OCI-M1 (cell line): Measurements from ENCODE around the gene CAMLG.
"Not testable (repeated sequence)": the region's sequence is repeated elsewhere in the genome, so short reads cannot be mapped to it uniquely, and the experiment has no call there.

Source experiments
- DNase-seq: peaks from one replicate; lab custom pipeline; 2025; lab: John Stamatoyannopoulos, UW

CAMLG gene

DNA sequence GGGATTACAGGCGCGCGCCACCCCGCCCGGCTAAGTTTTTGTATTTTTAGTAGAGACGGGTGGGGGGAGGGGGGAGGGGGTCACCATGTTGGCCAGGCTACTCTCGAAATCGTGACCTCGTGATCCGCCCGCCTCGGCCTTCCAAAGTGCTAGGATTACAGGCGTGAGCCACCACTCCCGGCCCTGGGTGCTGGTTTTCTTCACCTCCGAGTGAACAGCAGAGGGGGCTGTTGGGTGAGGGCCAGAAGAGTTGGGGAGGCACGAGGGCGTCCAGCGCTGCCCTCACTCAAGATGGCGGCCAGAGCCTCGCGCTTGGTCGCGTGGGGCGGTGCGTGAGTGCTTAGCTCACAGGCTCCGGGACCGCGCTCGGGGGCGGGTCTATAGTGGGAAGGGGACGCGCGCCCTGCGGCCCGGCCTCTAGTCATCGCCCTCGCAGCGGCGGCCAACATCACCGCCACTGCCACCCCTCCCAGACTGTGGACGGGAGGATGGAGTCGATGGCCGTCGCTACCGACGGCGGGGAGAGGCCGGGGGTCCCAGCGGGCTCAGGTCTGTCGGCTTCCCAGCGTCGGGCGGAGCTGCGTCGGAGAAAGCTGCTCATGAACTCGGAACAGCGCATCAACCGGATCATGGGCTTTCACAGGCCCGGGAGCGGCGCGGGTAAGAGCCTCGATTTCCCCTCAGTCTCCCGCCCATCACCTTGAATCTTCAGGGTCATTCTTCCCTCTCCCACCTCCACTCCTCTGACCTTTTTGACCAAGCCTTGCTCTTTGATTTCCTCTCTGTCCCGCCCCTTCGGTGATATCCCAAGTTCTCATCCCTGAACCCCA is at the start of gene CAMLG:
CAMLG (plus strand) TSS at position 416 of the 830 bp plus-strand sequence; CDS start at position 489, 73 bp downstream.
- DNase-seq: peak; percentile 99

DNA sequence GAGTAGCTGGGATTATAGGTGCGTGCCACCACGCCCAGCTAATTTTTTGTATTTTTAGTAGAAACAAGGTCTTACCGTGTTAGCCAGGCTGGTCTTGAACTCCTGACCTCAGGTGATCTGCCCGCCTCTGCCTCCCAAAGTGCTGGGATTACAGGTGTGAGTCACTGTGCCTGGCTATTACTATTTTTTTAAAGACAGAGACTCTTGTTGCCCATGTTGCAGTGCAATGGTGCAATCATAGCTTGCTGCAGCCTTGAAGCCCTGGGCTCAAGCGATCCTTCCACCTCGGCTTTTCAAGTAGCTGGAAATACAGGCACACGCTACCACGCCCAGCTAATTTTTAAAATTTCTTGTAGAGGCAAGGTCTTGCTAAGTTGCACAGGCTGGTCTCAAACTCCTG is 48.2 kb upstream of the CAMLG start:
- not testable (repeated sequence) for DNase-seq

DNA sequence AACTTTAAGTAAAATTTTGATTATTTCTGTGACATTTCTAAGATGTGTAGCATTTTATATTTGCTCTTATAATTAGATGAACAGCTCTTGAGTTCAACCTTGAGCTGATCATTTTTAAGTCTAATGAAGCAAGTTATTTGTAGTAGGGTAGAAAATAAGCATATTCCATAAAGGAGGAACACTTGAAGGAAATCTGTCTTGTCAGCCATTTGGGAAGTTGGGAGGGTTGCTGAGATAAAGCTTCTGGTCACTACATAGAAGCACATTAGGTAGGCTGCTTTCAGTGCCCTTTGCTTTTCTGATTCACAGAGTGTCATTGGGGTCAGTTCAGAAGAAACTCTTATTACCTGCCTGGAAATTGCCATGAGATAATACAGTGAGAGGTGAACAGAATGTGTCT is 45.6 kb upstream of the CAMLG start:
- no peak for DNase-seq

DNA sequence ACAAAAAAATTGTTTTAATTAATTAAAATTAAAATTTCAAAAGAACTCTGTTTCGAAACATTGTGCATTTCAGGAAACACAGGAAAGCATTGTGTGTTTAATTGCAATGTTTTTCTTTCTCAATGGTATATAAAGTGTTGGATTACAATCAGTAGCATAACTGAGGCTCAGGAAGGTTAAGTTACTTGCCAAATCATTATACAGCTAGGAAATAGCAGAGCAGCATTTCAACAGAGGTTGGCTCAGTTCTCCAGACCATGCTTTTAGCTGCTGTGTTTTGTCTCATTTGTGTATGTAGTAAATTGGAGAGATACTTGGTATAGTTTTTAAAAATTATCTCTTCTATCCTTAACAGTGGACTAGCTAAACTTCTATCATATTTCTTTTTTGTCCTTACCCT is 30.0 kb upstream of the CAMLG start:
- no peak for DNase-seq

DNA sequence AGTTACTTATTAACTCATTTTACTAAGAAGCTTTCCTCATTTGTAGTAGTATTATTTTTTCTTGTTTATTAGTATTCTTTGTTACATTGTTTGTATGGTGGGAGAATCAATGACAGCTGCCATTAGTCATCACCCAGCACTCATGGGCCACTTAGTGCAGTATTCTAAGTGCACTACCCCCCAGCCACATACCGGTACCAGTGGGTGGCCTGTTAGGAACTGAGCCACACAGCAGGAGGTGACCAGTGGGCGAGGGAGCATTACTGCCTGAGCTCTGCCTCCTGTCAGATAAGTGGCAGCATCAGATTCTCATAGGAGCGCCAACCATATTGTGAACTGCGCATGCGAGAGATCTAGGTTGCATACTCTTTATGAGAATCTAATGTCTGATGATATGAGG is 24.2 kb upstream of the CAMLG start:
- DNase-seq: no peak

DNA sequence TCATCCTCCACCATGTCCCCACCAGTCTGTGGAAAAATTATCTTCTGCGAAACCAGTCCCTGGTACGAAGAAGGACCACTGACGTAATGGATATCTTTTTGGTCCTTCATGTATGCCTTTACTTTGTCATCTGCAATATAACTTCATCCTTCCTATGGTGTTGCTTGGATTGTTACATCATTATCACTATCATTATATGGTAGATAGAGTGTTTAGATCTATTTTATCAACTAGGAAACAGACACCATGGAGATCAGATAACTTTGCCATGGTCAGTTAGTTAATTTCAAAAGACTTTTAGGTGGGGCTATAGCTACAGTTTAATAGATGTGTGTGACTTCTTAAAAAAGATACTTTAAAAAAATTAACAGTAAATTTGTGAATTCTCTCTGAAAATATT is 23.8 kb upstream of the CAMLG start:
- DNase-seq: peak; percentile 12

DNA sequence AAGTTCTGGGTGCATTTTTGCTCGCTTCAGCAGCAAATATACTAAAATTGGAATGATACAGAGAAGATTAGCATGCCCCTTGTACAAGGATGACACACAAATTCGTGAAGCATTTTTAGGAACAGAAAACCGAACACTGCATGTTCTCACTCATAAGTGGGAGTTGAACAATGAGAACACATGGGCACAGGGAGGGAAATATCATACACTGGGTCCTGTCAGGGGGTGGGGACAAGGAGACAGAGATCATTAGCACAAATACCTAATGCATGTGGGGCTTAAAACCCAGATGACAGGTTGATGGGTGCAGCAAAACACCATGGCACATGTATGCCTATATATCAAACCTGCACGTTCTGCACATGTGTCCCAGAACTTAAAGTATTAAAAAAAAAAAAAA is 22.9 kb upstream of the CAMLG start:
- DNase-seq: not testable (repeated sequence)

DNA sequence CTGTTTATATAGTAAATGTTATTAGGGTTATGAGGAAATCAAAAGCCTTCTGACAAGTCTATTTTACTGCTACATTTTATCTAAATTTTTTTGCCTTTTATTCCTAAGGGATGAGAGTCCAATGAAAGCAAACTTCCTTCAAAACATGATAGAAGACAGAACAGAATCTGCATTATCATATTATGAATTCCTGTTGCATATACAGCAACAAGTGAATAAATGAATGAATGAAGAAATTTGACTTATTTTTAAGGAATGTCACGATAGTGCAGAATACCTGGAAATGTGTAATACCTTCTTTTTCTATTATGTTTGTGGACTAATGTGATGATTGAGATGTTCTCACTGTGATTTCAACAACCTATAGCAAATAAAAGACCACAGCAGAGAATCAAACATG is 13.5 kb upstream of the CAMLG start:
- no peak for DNase-seq

DNA sequence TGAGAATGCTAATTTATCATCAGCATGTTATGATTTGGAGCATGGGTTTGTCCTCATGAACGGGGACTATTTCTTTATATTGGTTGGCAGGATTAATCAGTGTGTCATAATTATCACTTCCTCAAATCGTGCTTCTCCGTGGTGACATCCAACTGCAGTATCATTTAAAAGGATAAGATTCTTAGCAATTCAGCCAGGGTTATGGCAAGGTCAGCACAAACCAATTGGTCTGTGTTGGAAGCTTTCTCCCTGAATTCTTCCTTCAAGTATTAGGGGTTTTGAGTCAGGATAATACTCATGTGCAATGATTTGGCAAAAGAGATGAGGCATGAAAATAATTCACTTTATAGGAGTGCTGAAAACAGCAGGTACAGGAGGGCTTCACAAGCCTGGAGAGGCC is 5.5 kb upstream of the CAMLG start:
- peak; percentile 16 for DNase-seq

DNA sequence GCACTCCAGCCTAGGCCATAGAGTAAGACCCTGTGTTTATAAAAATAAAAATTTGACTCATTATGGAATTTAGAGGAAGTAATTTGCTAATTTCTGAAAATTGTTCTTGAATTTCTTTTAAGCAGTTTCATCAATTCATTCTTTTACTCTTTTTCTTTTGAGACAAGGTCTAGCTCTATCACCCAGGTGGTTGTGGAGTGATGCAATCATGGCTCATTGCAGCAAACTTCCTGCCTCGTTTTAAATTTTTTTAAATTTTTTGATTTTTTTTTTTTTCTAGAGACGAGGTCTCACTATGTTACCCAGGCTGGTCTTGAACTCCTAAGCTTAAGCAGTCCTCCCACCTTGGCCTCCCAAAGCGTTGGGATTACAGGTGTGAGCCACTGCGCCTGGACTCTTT is 3.1 kb upstream of the CAMLG start:
- DNase-seq: no peak

DNA sequence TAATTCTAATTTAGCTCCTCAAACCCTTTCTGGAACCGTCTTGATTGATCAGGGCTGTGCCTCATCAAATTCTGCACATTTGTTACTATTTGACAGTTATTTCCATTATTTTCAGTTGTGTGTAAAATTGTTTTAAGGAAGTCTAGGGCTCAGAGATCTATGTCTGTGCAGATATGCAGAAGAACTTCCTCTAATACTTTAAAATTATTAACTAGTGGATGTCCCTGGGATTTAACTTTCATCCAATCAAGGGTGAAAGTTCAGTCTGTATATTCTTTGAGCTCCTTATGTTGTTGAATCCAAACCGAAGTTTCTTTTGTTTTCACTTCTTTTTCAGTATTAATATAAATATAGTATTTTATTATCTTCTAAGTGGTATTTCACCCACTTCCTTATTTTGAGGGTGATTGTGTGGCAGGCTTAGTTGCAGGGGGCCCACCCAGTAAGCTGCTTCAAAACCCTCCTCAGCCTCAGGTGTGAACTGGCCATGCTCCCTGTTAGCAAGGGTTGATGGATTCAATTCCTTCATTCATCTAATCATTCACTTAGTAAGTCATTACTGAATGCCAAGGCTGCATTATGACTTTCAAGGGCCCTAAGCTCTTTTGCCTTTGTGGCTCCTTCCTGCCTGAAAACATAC is 2.1 kb upstream of the CAMLG start:
- peak; percentile 63 for DNase-seq

DNA sequence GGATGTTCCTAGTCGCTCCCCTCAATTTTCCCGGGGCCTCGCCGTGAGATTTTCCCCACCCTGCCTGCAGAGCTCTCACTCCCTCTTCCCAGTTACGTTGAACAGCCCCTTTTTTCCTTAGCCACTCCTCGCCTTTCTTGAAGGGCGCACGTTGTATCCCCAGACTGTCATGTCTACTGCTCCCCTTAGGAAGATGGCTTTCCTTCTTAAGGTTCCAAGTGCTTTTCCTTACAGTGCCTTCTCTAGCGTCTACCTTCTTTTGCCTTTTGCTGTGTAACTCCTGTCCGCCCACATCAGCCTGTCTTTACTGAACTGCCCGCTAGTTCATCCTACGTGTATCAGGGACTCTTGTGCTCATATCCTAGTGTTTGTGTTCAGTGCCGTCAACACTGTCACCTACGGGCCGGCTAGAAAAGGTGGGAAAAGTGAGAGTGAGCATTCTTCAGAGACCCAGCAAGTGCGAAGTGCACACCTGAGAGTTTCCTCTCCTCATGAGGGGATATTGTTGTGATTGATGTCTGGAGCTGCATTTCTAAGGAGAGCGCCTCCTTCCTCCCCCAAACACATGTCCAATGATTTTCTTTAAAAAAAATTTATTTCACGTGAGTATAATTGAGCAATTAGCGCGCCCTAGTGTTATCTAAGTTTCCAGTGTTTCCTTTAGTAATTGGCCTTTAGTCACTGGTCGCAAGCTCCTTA is 764 bp downstream of the CAMLG start:
- DNase-seq: peak; percentile 88

DNA sequence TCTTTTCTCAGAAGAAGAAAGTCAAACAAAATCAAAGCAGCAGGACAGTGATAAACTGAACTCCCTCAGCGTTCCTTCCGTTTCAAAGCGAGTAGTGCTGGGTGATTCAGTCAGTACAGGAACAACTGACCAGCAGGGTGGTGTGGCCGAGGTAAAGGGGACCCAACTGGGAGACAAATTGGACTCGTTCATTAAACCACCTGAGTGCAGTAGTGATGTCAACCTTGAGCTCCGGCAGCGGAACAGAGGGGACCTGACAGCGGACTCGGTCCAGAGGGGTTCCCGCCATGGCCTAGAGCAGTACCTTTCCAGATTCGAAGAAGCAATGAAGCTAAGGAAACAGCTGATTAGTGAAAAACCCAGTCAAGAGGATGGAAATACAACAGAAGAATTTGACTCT is 2.7 kb downstream of the CAMLG start:
- no peak for DNase-seq

DNA sequence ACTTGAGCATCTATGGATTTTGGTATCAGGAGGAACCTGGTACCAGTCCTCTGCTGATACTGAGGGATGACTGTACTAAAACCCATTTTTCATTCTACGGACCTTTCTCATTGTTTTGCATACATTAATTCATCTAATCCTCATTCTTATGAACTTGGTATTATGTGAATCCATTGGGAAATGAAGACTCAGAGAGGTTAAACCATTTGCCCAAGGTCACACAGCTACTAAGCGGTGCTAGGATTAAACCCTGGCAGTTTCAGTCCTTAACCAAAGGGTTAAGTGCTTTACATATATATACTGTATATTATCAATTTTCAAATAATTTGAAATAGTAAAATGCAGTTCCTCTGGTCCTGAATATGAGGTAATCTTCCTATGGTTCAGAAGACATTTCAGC is 3.8 kb downstream of the CAMLG start:
- no peak for DNase-seq

DNA sequence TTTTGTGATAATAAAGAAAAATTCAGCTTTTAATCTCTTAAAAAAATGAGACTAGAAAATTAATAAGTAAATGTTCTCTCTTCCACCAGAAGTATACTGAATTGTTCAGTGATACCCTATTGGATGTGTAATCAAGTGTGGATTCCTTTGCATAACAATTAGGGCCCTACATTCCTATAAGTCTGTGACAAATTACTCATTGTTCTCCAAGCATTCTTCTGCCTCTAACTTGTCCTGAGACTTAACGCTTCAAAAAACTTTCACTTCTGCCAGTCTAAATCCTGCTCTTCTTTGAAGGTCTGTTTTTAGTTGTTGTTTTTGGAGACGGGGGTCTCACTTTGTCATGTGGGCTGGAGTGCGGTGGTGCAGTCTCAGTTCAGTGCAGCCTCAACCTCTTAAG is 11.1 kb downstream of the CAMLG start:
- no peak for DNase-seq

DNA sequence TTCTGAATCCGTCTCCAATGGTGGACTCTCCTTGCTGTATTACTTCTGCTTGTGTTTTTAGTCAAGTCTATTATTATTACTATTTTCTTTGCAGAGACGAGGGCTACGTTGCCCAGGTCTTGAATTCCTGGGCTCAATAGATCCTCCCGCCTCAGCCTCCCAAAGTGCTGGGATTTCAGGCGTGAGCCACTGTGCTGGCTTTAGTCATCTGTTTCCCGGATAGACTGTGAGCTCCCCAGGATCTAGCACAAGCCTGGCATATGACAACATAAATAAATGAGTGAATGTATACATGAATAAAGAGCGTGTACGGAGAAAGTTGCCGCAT is 19.8 kb downstream of the CAMLG start:
- DNase-seq: no peak

DNA sequence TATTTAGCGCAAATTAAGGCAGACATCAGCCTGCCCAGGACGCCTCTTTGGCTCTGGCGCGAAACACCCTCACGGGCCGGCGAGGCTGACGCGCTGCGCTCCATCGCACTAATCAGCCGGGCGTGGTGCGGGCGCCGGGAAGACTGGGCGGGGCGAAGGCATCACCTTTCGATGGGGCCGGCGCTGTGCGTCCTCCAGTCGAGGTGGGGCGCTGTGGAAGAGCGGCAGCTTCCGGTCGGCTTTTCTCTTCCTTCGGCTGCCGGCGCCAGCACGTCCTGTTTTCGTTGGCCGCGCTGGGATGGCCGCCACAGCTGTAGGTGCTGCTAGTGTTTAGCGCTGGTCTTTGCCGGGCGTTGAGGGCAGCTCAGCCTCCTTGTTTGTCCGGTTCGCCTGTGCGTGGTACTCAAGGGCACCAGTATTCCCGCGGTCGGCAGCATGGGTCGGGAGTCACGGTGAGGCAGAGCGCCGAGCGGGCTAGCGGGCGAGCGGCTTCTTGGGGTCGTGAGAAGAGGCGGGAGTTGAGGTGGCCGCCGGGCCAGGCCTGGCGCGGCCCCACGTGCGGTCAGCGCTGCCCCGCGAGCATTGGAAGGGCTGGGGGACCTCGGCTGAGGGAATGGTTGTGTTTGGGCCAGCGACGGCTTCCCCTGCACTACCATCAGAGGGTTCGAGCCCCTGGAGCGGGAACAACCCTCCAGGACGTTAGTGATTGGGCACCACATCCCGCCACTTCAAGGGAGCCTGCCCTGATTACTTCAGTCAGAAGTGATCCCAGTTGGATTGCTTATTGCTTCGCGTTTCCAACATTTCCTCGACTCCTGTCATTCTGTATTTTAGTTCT is 20.4 kb downstream of the CAMLG start, which contains the start of gene DDX46:
DDX46 (plus strand) TSS at position 276 of the 838 bp plus-strand sequence; CDS start at position 436, 160 bp downstream.
- peak; percentile 97 for DNase-seq

DNA sequence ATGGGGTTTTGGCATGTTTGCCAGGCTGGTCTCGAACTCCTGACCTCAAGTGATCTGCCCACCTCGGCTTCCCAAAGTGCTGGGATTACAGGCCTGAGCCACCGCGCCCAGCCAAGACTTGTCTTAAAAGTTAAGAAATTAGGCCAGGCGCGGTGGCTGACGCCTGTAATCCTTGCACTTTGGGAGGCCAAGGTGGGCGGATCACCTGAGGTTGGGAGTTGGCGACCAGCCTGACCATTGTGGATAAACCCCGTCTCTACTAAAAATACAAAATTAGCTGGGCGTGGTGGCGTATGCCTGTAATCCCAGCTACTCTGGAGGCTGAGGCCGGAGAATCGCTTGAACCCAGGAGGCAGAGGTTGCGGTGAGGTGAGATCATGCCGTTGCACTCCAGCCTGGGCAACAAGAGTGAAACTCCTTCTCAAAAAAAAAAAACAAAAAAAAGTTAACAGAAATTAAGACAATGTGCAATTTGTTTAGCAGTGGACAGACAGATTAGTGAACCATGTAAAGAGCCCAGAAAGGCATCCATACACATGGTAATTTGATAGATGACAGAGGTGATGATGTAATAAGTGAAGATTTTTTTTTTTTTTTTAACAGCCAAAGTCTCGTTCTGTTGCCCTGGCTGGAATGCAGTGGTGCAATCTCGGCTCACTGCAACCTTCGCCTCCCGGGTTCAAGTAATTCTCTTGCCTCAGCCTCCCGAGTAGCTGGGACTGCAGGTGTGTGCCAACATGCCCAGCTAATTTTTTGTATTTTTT is 29.4 kb downstream of the CAMLG start:
- DNase-seq: not testable (repeated sequence)

DNA sequence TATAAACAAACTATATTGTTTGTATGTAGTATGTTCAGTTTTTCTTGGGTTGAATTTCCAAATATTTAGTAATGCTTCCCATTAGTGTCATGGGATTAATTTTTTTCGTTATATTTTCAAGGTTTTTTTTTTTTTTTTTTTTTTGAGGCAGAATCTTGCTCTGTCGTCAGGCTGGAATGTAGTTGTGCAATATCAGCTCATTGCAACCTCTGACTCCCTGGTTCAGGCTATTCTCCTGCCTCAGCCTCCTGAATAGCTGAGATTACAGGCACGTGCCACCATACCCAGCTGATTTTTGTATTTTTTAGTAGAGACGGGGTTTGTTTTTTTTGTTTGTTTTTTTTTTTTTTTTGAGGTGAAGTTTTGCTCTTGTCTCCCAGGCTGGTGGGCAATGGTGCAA is 30.9 kb downstream of the CAMLG start:
- DNase-seq: no peak

DNA sequence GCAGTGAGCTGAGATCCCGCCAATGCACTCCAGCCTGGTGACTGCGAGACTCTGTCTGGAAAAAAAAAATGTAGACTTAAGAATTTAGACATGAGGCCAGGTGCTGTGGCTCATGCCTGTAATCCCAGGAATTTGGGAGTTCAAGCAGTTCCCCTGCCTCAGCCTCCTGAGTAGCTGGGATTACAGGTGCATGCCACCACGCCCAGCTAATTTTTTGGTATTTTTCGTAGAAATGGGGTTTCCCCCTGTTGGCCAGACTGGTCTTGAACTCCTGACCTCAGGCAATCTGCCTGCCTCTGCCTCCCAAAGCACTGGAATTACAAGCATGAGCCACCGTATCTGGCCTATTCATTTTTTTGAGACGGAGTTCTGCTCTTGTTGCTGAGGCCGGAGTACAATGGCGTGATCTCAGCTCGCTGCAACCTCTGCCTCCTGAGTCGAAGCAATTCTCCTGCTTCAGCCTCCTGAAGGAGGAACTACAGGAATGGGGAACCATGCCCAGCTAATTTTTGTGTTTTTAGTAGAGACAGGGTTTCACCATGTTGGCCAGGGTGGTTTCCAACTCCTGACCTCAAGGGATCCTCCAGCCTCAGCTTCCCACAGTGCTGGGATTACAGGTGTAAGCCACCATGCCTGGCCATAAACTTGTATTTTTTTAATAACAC is 34.2 kb downstream of the CAMLG start:
- DNase-seq: no peak

DNA sequence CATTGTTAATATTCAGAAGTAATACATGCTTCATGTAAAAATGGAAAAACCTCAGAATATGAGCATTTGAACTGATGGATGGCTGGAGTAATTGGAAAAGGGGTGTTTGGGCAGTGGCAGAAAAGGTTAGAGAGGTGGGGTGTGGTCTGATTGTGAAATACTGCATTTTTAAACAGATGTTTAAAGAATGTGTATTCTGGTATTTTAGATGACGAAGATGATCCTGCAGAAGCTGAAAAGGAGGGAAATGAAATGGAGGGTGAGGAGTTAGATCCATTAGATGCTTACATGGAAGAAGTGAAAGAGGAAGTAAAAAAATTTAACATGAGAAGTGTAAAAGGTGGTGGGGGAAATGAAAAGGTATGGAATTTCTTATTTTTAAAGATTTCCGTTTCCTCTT is 39.0 kb downstream of the CAMLG start:
- DNase-seq: no peak
